ENCODE results near the gene MRO.

DNA sequence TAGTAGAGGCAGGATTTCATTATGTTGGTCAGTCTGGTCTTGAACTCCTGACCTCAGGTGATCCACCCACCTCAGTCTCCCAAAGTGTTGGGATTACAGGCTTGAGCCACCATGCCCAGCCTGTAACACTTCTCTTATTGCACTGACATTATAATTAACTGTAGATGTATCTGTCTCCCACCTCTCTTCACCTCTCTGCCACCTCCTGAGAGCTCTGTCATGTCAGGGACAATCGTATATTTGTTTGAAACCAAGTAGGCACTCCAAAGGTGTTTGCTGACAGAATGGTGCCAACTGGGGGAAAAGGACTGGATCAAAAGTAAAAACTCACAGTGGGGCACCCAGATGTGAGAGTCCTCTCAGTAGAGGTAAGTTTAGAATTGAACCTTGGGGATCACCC, 41.8 kb upstream of the MRO start:
- TF ChIP-seq ZNF70 (CRISPR knock-in tag; IDR thresholded peaks at IDR 0.05) (no peak), TSHZ2 (CRISPR knock-in tag; IDR thresholded peaks at IDR 0.05) (no peak), RARB (CRISPR knock-in tag; IDR thresholded peaks at IDR 0.05) (no peak), ARNTL (CRISPR knock-in tag; IDR thresholded peaks at IDR 0.05; ENCODE audit: borderline replicate concordance, low read depth) (no peak), ZFP3 (CRISPR knock-in tag; IDR thresholded peaks at IDR 0.05) (no peak), ISL1 (CRISPR knock-in tag; IDR thresholded peaks at IDR 0.05) (no peak), ZNF565 (CRISPR knock-in tag; conservative IDR thresholded peaks at IDR 0.05; ENCODE audit: low read depth) (no peak), TOX (CRISPR knock-in tag; IDR thresholded peaks at IDR 0.05; ENCODE audit: borderline replicate concordance) (no peak), SNAI2 (CRISPR knock-in tag; IDR thresholded peaks at IDR 0.05) (no peak)
